GM23338 (cell line): Measurements from ENCODE around the gene H19. TPM values are rescaled to one million over a fixed set of nuclear protein-coding genes. Genes with fewer than 3 reads are reported as not detected.

Experiments
- ATAC-seq: fragments of 200-7000 bp; cut with Tn5 transposase; 3 replicates; pipeline ENCODE4 v1.9.1; 2020
- DNase-seq: peaks from one replicate; pipeline ENCODE4 v3.0.0-alpha.2; 2015; ENCODE audit warnings: low spot score
- H2AFZ ChIP-seq: fragments of 200-600 bp; sonication (generic); 2 replicates; pipeline ENCODE4 v1.8.0; 2016; ENCODE audit warnings: antibody characterized with exemption, mild to moderate bottlenecking, moderate library complexity
- H3F3A ChIP-seq: fragments of 200-600 bp; sonication (generic); replicated peaks from 2 replicates; pipeline ENCODE4 v1.8.0; 2017; ENCODE audit warnings: antibody characterized with exemption, mixed run types, low read depth
- H3K27ac ChIP-seq: fragments of 200-600 bp; sonication (generic); 2 replicates; pipeline ENCODE4 v1.6.1; 2016; ENCODE audit warnings: low read depth
- H3K27me3 ChIP-seq: fragments of 200-600 bp; sonication (generic); 2 replicates; pipeline ENCODE4 v1.8.0; 2016; ENCODE audit warnings: mild to moderate bottlenecking, mixed run types, moderate library complexity; ENCODE audit not compliant: insufficient read depth
- H3K36me3 ChIP-seq: fragments of 200-600 bp; sonication (generic); 2 replicates; pipeline ENCODE4 v1.8.0; 2016; ENCODE audit warnings: mild to moderate bottlenecking; ENCODE audit not compliant: insufficient read depth
- H3K4me1 ChIP-seq: fragments of 200-600 bp; sonication (generic); 2 replicates; pipeline ENCODE4 v1.8.0; 2016; ENCODE audit warnings: mild to moderate bottlenecking, moderate library complexity; ENCODE audit not compliant: insufficient read depth
- H3K4me2 ChIP-seq: fragments of 200-600 bp; sonication (generic); 2 replicates; pipeline ENCODE4 v1.7.1; 2017; ENCODE audit warnings: mixed run types
- H3K4me3 ChIP-seq: fragments of 200-600 bp; sonication (generic); 2 replicates; pipeline ENCODE4 v1.6.1; 2016; ENCODE audit warnings: mixed run types
- H3K79me2 ChIP-seq: fragments of 200-600 bp; sonication (generic); replicated peaks from 2 replicates; pipeline ENCODE4 v1.8.0; 2017; ENCODE audit warnings: mild to moderate bottlenecking; ENCODE audit not compliant: insufficient read depth
- H3K9me2 ChIP-seq: fragments of 200-600 bp; sonication (generic); 2 replicates; pipeline ENCODE4 v1.8.0; 2017; ENCODE audit not compliant: insufficient read depth
- H4K20me1 ChIP-seq: fragments of 200-600 bp; sonication (generic); replicated peaks from 2 replicates; pipeline ENCODE4 v1.8.0; 2017; ENCODE audit warnings: mild to moderate bottlenecking; ENCODE audit not compliant: insufficient read depth
- H3K27ac Mint-ChIP-seq: 2 replicates; pipeline ENCODE4 v1.8.0; 2020; ENCODE audit warnings: inconsistent platforms, mild to moderate bottlenecking, moderate library complexity, mixed read lengths
- H3K27me3 Mint-ChIP-seq: 3 replicates; pipeline ENCODE4 v1.8.0; 2022; ENCODE audit warnings: low read depth, mild to moderate bottlenecking, moderate library complexity, mixed read lengths, inconsistent platforms; ENCODE audit not compliant: insufficient read depth, poor library complexity
- H3K36me3 Mint-ChIP-seq: 3 replicates; pipeline ENCODE4 v1.8.0; 2021; ENCODE audit warnings: low read depth, mild to moderate bottlenecking, inconsistent platforms, moderate library complexity, mixed read lengths
- H3K4me1 Mint-ChIP-seq: 3 replicates; pipeline ENCODE4 v1.8.0; 2020; ENCODE audit warnings: mild to moderate bottlenecking, inconsistent platforms, mixed read lengths
- H3K4me3 Mint-ChIP-seq: 3 replicates; pipeline ENCODE4 v1.8.0; 2021; ENCODE audit warnings: moderate library complexity, mild to moderate bottlenecking, inconsistent platforms, mixed read lengths
- H3K9me3 Mint-ChIP-seq: 3 replicates; pipeline ENCODE4 v1.8.0; 2020; ENCODE audit warnings: moderate library complexity, mild to moderate bottlenecking, inconsistent platforms, mixed read lengths
- CREB1 ChIP-seq: fragments of 250-450 bp; sonication (Bioruptor Pico); IDR thresholded peaks from 2 replicates; pipeline ENCODE4 v1.5.0; 2020; ENCODE audit warnings: low read depth, mild to moderate bottlenecking, moderate library complexity
- ETS1 ChIP-seq: IDR thresholded peaks from 2 replicates; pipeline ENCODE4 v1.6.1; 2016; ENCODE audit warnings: antibody characterized with exemption
- EZH2phosphoT487 ChIP-seq: fragments of 200-600 bp; sonication (generic); IDR thresholded peaks from one replicate; pipeline ENCODE4 v1.8.1; 2018; ENCODE audit warnings: antibody characterized with exemption; ENCODE audit not compliant: unreplicated experiment
- JUNB ChIP-seq: IDR thresholded peaks from one replicate; pipeline ENCODE4 v1.6.1; 2016; ENCODE audit warnings: antibody characterized with exemption; ENCODE audit not compliant: unreplicated experiment
- NANOG ChIP-seq: IDR thresholded peaks from 2 replicates; pipeline ENCODE4 v1.6.1; 2016; ENCODE audit warnings: antibody characterized with exemption, borderline replicate concordance
- POLR2AphosphoS5 ChIP-seq: IDR thresholded peaks from 2 replicates; pipeline ENCODE4 v1.6.1; 2016; ENCODE audit warnings: antibody characterized with exemption, low read depth
- STAT1 ChIP-seq: IDR thresholded peaks from one replicate; pipeline ENCODE4 v1.6.1; 2016; ENCODE audit warnings: antibody characterized with exemption; ENCODE audit not compliant: unreplicated experiment
- polyA plus RNA-seq: library from polyadenylated mRNA; unstranded; fragments of >200 nt; fragmentation: Nextera tagmentation; extraction: Ambion mirVana; gene quantifications from 2 replicates; pipeline ENCODE4 v1.2.1, GENCODE V29; 2016
- total RNA-seq: library from RNA; depleted of rRNA; stranded (reverse); fragments of >200 nt; shearing (Covaris generic); gene quantifications from 2 replicates; pipeline ENCODE4 v1.2.3, GENCODE V29; 2014
- TF ChIP-seq, protein P1 (sequence below), 2 experiments: fragments of 200-600 bp in 1 of 2; sonication (generic) in 1 of 2; conservative IDR thresholded peaks; 2 replicates each; pipeline versions ENCODE4 v1.5.1 to v1.6.1; 2016 to 2017; ENCODE audit warnings: antibody characterized with exemption in 2 of 2, low read depth in 2 of 2, mild to moderate bottlenecking in 2 of 2, moderate library complexity in 1 of 2
- TF ChIP-seq, protein P2 (sequence below): fragments of 250-450 bp; sonication (Bioruptor Pico); IDR thresholded peaks from 2 replicates; pipeline ENCODE4 v1.5.0; 2020; ENCODE audit warnings: mild to moderate bottlenecking, moderate library complexity

Gene H19
- total and polyA plus RNA-seq, 2 experiments from 2014 or later: 0.76 to 0.86 TPM

DNA sequence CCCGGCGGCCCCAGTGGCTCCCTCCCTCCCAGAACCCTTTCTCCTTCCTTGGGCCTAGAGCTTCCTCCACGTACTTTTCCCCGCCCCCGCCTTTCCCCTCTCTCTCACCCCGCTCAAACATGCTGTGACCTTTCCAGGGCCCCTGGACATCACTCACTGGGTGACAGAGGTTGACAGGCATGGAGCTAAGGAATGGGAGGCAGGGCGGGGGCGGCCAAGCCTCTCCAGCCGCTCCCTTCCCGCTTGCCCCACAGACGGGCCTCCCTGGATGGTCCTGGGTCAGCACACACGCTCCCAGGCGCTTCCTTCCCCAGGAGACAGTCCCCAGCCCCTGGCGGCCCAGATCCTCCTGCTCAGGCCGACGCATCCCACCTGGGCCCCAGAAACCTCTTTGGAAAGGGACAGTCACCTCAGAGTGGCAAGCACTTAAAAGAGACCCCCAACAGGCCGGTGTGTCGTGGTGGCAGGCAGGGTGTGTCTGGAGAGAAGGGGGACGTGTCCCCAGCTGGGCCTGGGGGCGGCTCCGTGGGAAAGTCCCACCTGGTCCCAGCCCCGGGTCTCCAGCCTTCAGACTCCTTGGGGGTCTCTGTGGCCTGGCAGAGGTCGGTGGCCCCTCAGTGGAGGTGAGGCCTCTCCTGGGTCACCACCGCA, 8.8 kb downstream of the H19 start:
- Histone ChIP-seq H3K36me3 (no peaks in the 10 kb centered on the region), H3K4me2 (no peak overlapping the region), H3K4me1 (no peaks in the 10 kb centered on the region), H3F3A (no peaks in the 10 kb centered on the region), H2AFZ (no peak overlapping the region), H3K9me2 (no peaks in the 10 kb centered on the region), H3K27me3 (no peaks in the 10 kb centered on the region), H3K79me2 (no peaks in the 10 kb centered on the region), H3K27ac (no peak overlapping the region), H3K4me3 (no peak overlapping the region), H4K20me1 (no peaks in the 10 kb centered on the region)
- no peak for TF ChIP-seq ETS1
- no peak for TF ChIP-seq POLR2AphosphoS5
- ATAC-seq: peak; percentile 24
- no peaks in the 10 kb centered on the region for H3K27me3 Mint-ChIP-seq
- H3K9me3 Mint-ChIP-seq: no peaks in the 10 kb centered on the region
- H3K4me1 Mint-ChIP-seq: no peaks in the 10 kb centered on the region
- DNase-seq: no peak
- no peak overlapping the region for H3K27ac Mint-ChIP-seq
- H3K36me3 Mint-ChIP-seq: no peaks in the 10 kb centered on the region
- H3K4me3 Mint-ChIP-seq: no peak overlapping the region

GRCh38 chr11:1988174-1988573, 9.5 kb downstream of the H19 start:
- no peaks in the 10 kb centered on the region for H3K79me2 ChIP-seq
- no peaks in the 10 kb centered on the region for H3K36me3 Mint-ChIP-seq
- H4K20me1 ChIP-seq: no peaks in the 10 kb centered on the region
- no peak overlapping the region for H3K27ac Mint-ChIP-seq
- no peaks in the 10 kb centered on the region for H3K9me2 ChIP-seq
- H2AFZ ChIP-seq: no peak overlapping the region
- no peak overlapping the region for H3K27ac ChIP-seq
- H3F3A ChIP-seq: no peaks in the 10 kb centered on the region
- H3K27me3 Mint-ChIP-seq: no peaks in the 10 kb centered on the region
- no peak overlapping the region for H3K4me2 ChIP-seq
- no peak for ATAC-seq
- H3K4me3 Mint-ChIP-seq: no peak overlapping the region
- no peak for DNase-seq
- H3K27me3 ChIP-seq: no peaks in the 10 kb centered on the region
- H3K4me1 ChIP-seq: no peaks in the 10 kb centered on the region
- H3K9me3 Mint-ChIP-seq: no peaks in the 10 kb centered on the region
- no peaks in the 10 kb centered on the region for H3K4me1 Mint-ChIP-seq
- no peaks in the 10 kb centered on the region for H3K36me3 ChIP-seq
- H3K4me3 ChIP-seq: no peak overlapping the region
- TF ChIP-seq NANOG (no peak), STAT1 (no peak), EZH2phosphoT487 (no peak), CREB1 (CRISPR knock-in tag) (no peak), JUNB (no peak)
- TF ChIP-seq, protein P1, sequence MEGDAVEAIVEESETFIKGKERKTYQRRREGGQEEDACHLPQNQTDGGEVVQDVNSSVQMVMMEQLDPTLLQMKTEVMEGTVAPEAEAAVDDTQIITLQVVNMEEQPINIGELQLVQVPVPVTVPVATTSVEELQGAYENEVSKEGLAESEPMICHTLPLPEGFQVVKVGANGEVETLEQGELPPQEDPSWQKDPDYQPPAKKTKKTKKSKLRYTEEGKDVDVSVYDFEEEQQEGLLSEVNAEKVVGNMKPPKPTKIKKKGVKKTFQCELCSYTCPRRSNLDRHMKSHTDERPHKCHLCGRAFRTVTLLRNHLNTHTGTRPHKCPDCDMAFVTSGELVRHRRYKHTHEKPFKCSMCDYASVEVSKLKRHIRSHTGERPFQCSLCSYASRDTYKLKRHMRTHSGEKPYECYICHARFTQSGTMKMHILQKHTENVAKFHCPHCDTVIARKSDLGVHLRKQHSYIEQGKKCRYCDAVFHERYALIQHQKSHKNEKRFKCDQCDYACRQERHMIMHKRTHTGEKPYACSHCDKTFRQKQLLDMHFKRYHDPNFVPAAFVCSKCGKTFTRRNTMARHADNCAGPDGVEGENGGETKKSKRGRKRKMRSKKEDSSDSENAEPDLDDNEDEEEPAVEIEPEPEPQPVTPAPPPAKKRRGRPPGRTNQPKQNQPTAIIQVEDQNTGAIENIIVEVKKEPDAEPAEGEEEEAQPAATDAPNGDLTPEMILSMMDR (conservative IDR thresholded peaks at IDR 0.05; ENCODE audit: low read depth in 2 of 2): no peak
- TF ChIP-seq, protein P2, sequence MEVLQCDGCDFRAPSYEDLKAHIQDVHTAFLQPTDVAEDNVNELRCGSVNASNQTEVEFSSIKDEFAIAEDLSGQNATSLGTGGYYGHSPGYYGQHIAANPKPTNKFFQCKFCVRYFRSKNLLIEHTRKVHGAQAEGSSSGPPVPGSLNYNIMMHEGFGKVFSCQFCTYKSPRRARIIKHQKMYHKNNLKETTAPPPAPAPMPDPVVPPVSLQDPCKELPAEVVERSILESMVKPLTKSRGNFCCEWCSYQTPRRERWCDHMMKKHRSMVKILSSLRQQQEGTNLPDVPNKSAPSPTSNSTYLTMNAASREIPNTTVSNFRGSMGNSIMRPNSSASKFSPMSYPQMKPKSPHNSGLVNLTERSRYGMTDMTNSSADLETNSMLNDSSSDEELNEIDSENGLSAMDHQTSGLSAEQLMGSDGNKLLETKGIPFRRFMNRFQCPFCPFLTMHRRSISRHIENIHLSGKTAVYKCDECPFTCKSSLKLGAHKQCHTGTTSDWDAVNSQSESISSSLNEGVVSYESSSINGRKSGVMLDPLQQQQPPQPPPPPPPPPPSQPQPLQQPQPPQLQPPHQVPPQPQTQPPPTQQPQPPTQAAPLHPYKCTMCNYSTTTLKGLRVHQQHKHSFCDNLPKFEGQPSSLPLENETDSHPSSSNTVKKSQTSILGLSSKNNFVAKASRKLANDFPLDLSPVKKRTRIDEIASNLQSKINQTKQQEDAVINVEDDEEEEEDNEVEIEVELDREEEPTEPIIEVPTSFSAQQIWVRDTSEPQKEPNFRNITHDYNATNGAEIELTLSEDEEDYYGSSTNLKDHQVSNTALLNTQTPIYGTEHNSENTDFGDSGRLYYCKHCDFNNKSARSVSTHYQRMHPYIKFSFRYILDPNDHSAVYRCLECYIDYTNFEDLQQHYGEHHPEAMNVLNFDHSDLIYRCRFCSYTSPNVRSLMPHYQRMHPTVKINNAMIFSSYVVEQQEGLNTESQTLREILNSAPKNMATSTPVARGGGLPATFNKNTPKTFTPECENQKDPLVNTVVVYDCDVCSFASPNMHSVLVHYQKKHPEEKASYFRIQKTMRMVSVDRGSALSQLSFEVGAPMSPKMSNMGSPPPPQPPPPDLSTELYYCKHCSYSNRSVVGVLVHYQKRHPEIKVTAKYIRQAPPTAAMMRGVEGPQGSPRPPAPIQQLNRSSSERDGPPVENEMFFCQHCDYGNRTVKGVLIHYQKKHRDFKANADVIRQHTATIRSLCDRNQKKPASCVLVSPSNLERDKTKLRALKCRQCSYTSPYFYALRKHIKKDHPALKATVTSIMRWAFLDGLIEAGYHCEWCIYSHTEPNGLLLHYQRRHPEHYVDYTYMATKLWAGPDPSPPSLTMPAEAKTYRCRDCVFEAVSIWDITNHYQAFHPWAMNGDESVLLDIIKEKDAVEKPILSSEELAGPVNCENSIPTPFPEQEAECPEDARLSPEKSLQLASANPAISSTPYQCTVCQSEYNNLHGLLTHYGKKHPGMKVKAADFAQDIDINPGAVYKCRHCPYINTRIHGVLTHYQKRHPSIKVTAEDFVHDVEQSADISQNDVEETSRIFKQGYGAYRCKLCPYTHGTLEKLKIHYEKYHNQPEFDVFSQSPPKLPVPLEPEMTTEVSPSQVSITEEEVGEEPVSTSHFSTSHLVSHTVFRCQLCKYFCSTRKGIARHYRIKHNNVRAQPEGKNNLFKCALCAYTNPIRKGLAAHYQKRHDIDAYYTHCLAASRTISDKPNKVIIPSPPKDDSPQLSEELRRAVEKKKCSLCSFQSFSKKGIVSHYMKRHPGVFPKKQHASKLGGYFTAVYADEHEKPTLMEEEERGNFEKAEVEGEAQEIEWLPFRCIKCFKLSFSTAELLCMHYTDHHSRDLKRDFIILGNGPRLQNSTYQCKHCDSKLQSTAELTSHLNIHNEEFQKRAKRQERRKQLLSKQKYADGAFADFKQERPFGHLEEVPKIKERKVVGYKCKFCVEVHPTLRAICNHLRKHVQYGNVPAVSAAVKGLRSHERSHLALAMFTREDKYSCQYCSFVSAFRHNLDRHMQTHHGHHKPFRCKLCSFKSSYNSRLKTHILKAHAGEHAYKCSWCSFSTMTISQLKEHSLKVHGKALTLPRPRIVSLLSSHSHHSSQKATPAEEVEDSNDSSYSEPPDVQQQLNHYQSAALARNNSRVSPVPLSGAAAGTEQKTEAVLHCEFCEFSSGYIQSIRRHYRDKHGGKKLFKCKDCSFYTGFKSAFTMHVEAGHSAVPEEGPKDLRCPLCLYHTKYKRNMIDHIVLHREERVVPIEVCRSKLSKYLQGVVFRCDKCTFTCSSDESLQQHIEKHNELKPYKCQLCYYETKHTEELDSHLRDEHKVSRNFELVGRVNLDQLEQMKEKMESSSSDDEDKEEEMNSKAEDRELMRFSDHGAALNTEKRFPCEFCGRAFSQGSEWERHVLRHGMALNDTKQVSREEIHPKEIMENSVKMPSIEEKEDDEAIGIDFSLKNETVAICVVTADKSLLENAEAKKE (CRISPR knock-in tag): no peak
